DMS153 treated with DMSO at 0.1 percent for 48 hours (cell line): Measurements from ENCODE around the gene PUM2.
A peak's percentile ranks its signal among the peaks of the same experiment; 100 is the strongest.

Source experiments
- DNase-seq: peaks from one replicate; lab custom pipeline; 2025; ENCODE audit not compliant: unreplicated experiment; lab: John Stamatoyannopoulos, UW

Gene PUM2

GRCh38 chr2:20349513-20349921, 1.1 kb downstream of the PUM2 start:
- no peak for DNase-seq

GRCh38 chr2:20348542-20348941, 2.1 kb downstream of the PUM2 start:
- DNase-seq = no peak

- DNase-seq = no peak
Measured at GRCh38 chr2:20346565-20347381, 3.9 kb downstream of the PUM2 start.

- no peak for DNase-seq
Measured at GRCh38 chr2:20343128-20343527, 7.5 kb downstream of the PUM2 start.

GRCh38 chr2:20339012-20339411, 11.6 kb downstream of the PUM2 start:
- no peak for DNase-seq

GRCh38 chr2:20334605-20335203, 15.9 kb downstream of the PUM2 start:
- DNase-seq = no peak

- DNase-seq = no peak
Measured at GRCh38 chr2:20333738-20334137, 16.9 kb downstream of the PUM2 start.

- no peak for DNase-seq
Measured at GRCh38 chr2:20330192-20330591, 20.5 kb downstream of the PUM2 start.

- DNase-seq = no peak
Measured at GRCh38 chr2:20327370-20327769, 23.3 kb downstream of the PUM2 start.

- peak; percentile 15 for DNase-seq
Measured at GRCh38 chr2:20326163-20326780, 24.4 kb downstream of the PUM2 start.

- DNase-seq = no peak
Measured at GRCh38 chr2:20322527-20323300, 27.9 kb downstream of the PUM2 start.

- DNase-seq = no peak
Measured at GRCh38 chr2:20317690-20318089, 33.0 kb downstream of the PUM2 start.

GRCh38 chr2:20317197-20317596, 33.4 kb downstream of the PUM2 start:
- DNase-seq = no peak

- no peak for DNase-seq
Measured at GRCh38 chr2:20314562-20315501, 35.8 kb downstream of the PUM2 start.

- no peak for DNase-seq
Measured at GRCh38 chr2:20313659-20314058, 37.0 kb downstream of the PUM2 start.

- DNase-seq = no peak
Measured at GRCh38 chr2:20309001-20309400, 41.6 kb downstream of the PUM2 start.

GRCh38 chr2:20307311-20307710, 43.3 kb downstream of the PUM2 start:
- DNase-seq = no peak

GRCh38 chr2:20304411-20304810, 46.2 kb downstream of the PUM2 start:
- DNase-seq = no peak

- no peak for DNase-seq
Measured at GRCh38 chr2:20303966-20304365, 46.7 kb downstream of the PUM2 start.

- DNase-seq = no peak
Measured at GRCh38 chr2:20302019-20302418, 48.6 kb downstream of the PUM2 start.
